ENCODE results near the gene UXT.

UXT gene

DNA sequence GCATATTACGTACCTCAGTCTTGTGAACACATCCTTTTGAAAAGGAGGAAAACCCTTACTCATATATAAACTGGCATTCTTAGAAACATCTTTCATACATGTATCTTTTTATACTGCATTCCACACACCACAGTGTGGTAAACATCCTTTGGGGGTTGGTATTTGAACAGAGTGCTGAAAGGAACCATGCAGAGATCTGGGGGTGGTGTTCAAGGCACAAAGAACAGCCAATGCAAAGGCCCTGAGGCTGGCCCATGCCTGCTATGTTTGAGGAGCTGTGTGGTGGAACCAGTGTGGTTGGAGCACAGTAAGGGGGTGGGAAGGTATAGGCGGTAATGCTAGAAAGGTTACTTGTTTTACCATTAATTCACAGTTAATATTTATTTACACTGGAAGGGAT is 10.6 kb downstream of the UXT start:
- no peak for DNase-seq

DNA sequence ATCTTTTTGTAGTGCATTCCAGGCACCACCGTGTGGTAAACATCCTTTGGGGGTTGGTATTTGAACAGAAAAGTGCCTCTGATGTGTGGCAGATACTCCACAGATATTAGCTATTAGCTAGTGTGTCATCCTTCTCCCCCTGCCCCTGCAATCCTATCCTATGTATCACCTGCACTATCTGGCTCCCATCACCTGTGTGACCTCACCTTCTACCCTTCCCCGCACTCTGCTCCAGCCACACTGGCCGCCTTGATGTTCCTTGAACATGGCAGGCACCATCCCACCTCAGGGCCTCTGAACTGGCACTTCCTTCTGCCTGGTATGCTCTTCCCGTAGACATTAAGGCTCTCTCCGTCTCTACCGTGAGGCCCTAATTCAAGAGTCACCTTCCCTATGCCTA is 12.3 kb downstream of the UXT start:
- no peak for DNase-seq

- no peak for DNase-seq
These were observed 13.4 kb downstream of the UXT start for GRCh38 chrX:47645530-47645929.

DNA sequence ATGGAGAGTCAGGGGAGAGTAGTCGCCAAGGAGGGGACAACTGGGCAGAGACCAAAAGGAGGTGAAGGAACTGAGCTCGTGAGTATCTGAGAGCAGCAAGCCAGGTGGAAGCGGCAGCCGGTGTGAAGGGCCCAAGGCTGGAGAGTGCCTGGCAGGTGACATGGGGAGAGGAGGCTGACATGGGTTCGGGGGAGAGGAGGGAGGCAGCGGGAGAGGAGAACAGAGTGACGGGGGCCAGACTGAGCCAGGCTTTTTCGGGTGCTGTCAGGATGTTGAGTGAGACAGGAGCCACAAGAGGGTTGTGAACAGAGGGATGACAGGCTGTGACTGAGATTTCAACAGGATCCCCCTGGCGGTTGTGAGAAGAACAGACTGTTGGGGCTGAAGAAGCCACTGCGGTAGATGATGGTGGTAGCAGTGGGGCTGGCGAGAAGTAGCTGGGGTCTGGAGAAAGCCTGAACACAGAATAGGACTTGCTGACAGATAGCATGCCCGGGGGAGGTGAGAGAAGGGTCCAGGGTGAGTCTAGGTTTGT is 14.4 kb downstream of the UXT start:
- DNase-seq = peak; percentile 23

DNA sequence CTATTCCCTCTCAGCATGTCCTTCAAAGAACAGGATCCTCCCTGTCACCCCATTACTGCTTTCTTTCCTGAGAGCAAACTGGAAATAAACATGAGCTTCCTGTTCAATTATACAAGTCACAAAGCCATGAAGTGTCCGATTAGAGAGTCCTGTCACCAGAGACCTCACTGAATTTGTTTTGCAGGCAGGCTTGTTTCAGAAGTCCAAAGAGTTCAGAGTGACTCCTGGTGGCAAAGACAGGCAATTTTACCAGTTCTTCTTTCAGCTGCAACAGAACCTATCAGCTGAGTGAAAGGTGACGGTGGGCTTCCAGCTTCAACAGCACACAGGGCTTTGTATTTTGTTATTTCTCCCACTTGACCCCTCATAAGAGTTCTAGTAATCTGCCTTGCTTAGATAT is 15.1 kb downstream of the UXT start:
- DNase-seq = no peak

DNA sequence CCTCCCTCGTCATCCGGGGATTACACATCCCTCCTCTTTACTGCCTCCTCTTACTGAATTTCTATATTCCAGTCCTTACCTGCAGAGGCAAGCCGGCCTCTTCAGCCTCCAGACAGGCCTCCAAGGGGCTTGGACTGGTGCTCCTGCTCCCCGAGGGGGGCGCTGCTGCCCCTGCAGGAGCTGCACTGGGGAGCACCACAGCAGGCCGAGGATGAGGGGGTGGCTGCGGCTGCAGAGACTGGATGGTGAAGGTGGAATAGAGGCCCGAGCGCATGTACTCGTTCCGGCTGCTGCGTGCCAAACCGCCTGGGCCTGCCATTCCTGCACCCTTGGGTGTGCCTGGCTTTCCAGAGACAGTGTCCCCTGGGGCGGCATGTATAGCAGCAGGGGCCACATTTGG is 20.2 kb downstream of the UXT start:
- DNase-seq = no peak

GRCh38 chrX:47637546-47638195 is 21.3 kb downstream of the UXT start:
- DNase-seq = peak; percentile 58

DNA sequence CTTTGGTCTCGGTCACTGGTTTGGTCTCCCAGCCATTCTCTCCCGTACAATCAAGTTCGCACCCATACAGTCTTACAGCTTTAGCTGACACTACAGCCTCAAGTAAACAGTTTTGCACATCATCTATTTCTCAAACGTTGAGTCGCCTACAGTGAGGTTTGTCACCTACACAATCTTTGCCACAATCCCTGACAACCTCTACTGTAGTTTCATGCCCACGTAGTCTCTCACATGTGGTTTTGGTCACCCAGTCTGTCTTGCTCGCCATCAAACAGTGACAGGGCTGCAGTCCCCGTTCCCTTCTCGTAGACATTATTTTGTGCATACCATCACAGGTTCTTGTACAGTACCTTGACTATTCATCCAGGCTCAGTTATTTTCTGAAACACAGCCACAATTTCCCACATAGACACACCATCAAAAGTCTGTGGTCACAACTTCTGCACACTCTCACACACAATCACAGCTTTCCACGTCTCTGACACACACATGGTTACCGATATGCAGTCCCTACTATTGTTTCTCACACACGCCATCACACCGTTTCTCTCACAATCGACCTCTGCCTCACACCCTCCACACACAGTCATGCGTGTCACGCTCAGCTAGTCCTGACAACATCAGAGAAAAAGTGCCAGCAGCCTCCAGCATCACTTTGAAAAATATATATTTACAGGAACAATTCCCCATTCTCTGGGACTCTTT is 24.0 kb downstream of the UXT start:
- DNase-seq = no peak

DNA sequence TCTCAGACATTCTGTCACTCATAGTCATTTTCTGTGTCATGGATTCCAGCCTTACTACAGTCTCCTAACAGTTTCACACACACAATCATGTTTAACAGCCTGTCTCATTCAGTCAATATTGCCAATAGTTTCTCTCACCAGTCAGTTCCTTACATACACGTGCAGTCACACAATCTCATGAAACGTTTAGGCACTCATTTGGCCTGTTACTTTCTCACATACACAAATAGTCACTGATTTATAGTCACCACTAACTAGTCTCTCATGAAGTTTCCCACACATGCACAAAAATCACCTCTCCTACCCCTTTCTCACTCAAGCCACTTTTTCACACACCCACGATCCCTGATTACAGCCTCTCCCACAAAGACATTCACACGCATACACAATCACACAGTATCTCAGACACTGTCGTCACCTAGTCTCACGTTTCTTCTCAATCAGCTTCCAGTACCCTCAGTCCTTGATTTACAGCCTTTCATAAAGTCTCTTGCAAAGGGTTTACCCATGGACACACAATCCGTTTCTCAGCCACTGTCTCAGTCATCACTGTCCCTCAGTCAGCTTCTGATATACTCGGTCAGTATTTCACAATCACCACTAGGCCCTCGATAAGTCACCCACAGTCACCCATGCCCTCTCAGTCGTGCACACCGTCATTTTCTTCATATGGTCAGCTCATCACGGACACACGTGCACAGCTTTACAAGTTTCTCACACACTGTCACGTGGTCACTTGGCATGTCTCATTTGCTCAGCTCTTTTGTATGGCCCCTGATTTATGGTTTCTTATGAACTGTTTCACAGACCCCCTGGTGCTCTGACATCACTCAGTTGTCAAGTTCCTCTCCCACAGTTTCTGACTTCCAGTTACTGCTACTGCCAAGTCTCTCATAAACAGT is 25.0 kb downstream of the UXT start:
- DNase-seq = no peak

DNA sequence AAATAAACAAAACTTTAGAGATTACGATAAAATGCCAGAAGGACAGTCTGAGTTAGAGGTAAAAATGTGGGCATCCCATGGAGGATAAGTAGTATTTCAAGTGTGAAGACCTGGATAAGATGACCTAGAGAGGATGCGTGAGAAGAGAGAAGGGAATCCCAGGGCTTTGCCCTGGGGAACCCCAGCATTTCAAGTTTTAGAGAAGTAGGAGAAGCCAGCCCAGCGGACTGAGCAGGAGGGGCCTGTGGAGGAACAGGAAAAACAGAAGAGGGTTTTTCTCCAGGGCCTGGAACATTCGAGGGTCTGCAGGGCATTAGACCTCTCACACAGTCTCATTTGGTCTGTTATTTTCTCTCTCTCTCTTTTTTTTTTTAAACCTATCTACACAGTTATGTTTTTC is 26.3 kb downstream of the UXT start:
- no peak for DNase-seq

GRCh38 chrX:47631676-47632075 is 27.3 kb downstream of the UXT start:
- no peak for DNase-seq

DNA sequence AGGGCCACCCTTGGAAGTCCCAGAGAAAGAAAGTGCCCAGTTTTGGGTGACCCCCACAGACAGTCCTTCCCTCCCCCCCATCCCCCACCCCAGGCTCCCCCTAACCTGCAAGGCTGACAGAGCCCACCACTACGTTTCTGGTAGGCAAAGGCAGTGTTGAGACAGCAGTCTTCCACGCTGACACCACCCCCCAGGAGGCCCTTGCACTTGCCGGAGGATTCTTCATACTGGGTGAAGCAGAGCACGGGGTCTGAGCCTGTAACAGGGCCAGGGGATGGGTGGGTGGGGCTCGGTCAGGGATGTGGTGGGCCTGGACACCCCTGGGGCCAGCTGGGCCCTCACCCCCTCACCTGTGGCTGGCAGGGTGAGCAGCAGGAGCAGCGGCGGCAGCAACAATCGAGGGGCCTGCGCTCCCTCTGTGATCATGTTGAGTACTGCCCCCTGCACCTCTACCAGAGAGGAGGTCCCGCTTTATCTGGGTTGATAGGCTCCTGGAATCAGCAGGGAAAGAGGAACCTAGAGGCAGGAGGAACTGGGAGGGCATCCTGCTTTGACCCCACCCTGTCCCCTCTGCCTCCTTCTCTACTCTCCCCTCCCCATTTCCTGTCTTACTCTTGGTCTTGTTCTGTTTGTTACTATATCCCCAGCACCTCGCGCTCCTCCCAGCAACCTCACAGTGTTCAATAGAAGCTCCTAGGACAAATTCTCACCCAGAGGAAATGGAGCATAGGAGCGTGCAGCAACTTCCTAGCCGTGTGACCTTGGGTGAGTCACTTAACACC is 29.4 kb downstream of the UXT start, which contains the start of gene CFP:
Gene CFP (minus strand): TSS at position 512 of the 782 bp plus-strand sequence. CDS start 86 bp downstream, at position 426.
- peak; percentile 48 for DNase-seq

GRCh38 chrX:47628982-47629381 is 30.0 kb downstream of the UXT start:
- DNase-seq = peak; percentile 40

- DNase-seq = no peak
These were observed 33.6 kb downstream of the UXT start for GRCh38 chrX:47625365-47625764.

DNA sequence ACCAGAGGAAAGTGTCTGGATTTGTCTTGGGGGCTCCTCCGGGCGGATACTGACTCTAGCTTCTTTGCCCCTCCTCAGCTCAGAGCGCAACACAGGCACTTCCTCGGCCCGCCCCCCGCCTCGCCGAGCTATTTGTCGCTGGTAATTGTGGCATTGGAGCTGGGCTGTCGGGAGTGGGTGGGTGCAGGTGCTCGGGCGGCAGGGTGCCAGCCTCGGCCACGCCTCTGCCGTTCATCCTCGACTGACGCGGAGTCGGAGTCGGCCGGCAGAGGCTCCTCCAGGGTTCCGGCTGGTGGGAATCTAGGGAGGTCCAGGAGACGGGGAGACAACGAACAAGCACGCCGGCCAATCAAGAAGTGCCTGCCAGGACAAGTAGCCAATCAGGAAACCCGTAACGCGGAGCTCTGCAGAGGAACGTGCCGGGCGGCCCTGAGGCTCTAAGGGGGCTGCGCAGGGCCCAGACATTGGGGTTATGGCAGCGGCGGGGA is 35.4 kb downstream of the UXT start:
- DNase-seq = peak; percentile 63

- DNase-seq = no peak
These were observed 37.1 kb downstream of the UXT start for GRCh38 chrX:47621851-47622250.

DNA sequence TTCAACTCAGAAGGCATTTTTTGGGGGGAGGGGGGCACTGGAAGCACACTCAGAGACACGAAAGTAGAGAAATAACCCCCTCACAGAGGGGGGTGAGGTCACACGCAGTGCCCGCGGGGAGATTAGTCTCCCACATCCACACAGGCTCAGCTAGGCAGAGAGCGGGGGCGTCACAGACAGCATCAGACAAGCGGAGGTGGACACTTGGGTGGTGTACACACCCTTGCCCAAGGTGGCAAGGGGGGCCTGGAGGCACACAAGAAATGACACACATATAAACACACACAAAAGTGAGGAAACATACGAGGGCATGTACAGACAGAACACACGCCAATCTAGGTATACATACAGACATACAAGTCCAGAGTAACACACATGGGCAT is 38.7 kb downstream of the UXT start:
- no peak for DNase-seq

DNA sequence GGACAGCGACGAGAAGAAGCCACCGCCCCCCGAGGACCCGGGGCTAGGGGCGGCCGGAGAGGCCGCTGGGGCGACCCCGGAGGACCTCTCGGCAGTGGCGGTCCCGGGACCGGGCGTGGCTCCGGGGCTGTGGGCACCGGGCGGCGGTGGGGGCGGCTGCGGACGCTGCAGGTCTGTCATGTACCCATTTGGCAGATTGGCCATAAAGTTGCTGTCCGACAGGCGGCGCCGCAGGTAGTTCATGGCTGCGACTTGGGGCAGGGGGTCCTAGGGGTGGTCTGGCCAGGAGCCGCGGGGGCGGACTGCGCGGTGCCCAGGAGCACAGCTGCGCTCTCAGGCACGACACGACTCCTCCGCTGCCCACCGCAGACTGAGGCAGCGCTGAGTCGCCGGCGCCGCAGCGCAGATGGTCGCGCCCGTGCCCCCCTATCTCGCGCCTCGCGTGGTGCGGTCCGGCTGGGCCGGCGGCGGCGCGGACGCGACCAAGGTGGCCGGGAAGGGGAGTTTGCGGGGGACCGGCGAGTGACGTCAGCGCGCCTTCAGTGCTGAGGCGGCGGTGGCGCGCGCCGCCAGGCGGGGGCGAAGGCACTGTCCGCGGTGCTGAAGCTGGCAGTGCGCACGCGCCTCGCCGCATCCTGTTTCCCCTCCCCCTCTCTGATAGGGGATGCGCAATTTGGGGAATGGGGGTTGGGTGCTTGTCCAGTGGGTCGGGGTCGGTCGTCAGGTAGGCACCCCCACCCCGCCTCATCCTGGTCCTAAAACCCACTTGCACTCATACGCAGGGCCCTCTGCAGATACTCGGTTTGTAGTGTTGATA is 39.3 kb downstream of the UXT start, which contains the start of gene SYN1:
Gene SYN1 (minus strand): TSS at position 372 of the 817 bp plus-strand sequence. CDS start 129 bp downstream, at position 243.
- peak; percentile 84 for DNase-seq

- no peak for DNase-seq
These were observed 40.0 kb downstream of the UXT start for GRCh38 chrX:47618923-47619485.

DNA sequence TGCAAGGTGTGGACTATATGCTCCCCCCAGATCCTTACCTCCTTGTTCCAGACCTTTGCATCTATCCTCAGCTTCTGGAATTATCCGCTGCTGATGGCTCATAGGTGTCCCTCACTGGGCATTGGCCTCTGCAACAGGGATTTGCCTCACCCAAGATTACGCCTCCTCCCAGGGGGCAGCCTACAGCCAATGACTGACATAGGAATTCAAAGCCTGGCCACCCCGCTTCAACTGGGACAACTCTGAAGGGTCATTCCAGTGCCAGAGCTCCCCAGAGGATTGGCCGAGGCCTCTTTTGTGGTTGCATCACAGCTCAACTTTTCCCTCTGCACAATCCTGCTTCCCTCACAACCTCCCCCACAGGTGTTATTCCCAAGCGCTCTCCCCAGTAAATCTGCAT is 44.4 kb downstream of the UXT start:
- DNase-seq = no peak

DNA sequence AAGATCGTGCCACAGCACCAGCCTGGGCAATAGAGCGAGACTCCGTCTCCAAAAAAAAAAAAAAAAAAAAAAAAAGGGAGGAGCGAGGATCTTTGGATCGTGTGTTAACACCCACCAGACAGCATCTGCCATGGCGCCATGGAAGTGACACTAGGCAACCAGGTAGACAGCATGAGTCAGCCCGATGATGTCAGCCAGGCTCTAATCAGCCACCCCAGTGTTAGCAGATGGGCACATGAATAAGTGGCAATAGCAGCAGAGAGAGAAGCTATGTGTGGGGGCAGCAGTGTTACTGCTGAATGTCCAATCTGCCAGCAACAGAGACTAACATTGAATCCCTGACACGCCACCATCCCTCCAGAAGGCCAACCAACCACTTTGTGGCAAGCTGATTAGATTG is 45.9 kb downstream of the UXT start:
- no peak for DNase-seq

Measured in CD4-positive, alpha-beta T cell treated with Interleukin-17A for 4 hours (primary cell).